Stimulated activated CD8-positive, alpha-beta memory T cell treated with anti-CD3 and anti-CD28 coated beads, Interleukin-7, amount 100 ng/mL, for 24 hours (primary cell): ENCODE measurements around the gene COPS9.

Experiments
- DNase-seq: peaks from one replicate; pipeline ENCODE4 v3.0.0-alpha.2; 2020; ENCODE audit warnings: low read depth

COPS9 gene

GRCh38 chr2:240136013-240136670, at the start of gene COPS9:
Gene COPS9, minus strand, starts transcription at chr2:240136305. Its CDS starts 21 bp downstream, at chr2:240136284.
- peak; percentile 67 for DNase-seq

- DNase-seq = no peak
Measured at GRCh38 chr2:240184656-240185055, 48.6 kb upstream of the COPS9 start.

GRCh38 chr2:240183875-240184590, 47.9 kb upstream of the COPS9 start:
- no peak for DNase-seq

GRCh38 chr2:240183006-240183874, 47.1 kb upstream of the COPS9 start:
- DNase-seq = no peak

- DNase-seq = no peak
Measured at GRCh38 chr2:240182476-240182875, 46.4 kb upstream of the COPS9 start.

GRCh38 chr2:240182001-240182400, 45.9 kb upstream of the COPS9 start:
- no peak for DNase-seq

GRCh38 chr2:240179941-240180666, 44.0 kb upstream of the COPS9 start:
- DNase-seq = no peak

GRCh38 chr2:240179186-240179815, 43.2 kb upstream of the COPS9 start:
- DNase-seq = no peak

GRCh38 chr2:240178564-240178963, 42.5 kb upstream of the COPS9 start:
- no peak for DNase-seq

GRCh38 chr2:240174496-240174895, 38.4 kb upstream of the COPS9 start:
- DNase-seq = no peak

- no peak for DNase-seq
Measured at GRCh38 chr2:240172071-240172895, 36.2 kb upstream of the COPS9 start.

- DNase-seq = no peak
Measured at GRCh38 chr2:240170883-240171282, 34.8 kb upstream of the COPS9 start.

- DNase-seq = no peak
Measured at GRCh38 chr2:240170354-240170735, 34.2 kb upstream of the COPS9 start.

GRCh38 chr2:240169486-240170353, 33.6 kb upstream of the COPS9 start:
- DNase-seq = no peak

- DNase-seq = no peak
Measured at GRCh38 chr2:240168546-240169361, 32.6 kb upstream of the COPS9 start.

GRCh38 chr2:240168041-240168440, 31.9 kb upstream of the COPS9 start:
- DNase-seq = no peak

GRCh38 chr2:240167588-240167880, 31.4 kb upstream of the COPS9 start:
- DNase-seq = no peak

GRCh38 chr2:240166761-240167587, 30.9 kb upstream of the COPS9 start:
- DNase-seq = no peak
